Measurements from ENCODE around the gene RGN.
"Not testable (repeated sequence)": the region's sequence is repeated elsewhere in the genome, so short reads cannot be mapped to it uniquely, and the experiment has no call there.

RGN gene

GRCh38 chrX:47124466-47124865 is 46.2 kb downstream of the RGN start:
- not testable (repeated sequence) for DNase-seq (ENCODE audit: low read depth)

- DNase-seq (ENCODE audit: low read depth): peak; percentile 81
Measured at GRCh38 chrX:47129157-47129898, 51.1 kb downstream of the RGN start.

GRCh38 chrX:47129899-47130358 is 51.7 kb downstream of the RGN start:
- no peak for DNase-seq (ENCODE audit: low read depth)

- DNase-seq (ENCODE audit: low read depth): no peak
Measured at GRCh38 chrX:47133493-47133892, 55.2 kb downstream of the RGN start.

- DNase-seq (ENCODE audit: low read depth): not testable (repeated sequence)
Measured at GRCh38 chrX:47135650-47136049, 57.4 kb downstream of the RGN start.

GRCh38 chrX:47138171-47138570 is 59.9 kb downstream of the RGN start:
- no peak for DNase-seq (ENCODE audit: low read depth)
